GM20000 (cell line): Measurements from ENCODE around the gene MANSC1.

ENCODE experiments used
- DNase-seq: peaks from one replicate; pipeline ENCODE4 v3.0.0; 2012; ENCODE audit warnings: low spot score
- CTCF ChIP-seq: IDR thresholded peaks from 2 replicates; pipeline ENCODE4 v1.5.1; 2012; ENCODE audit warnings: mild to moderate bottlenecking, control low read depth; ENCODE audit errors: extremely low read depth, missing control alignments

Gene MANSC1

GRCh38 chr12:12364787-12365445, 14.9 kb upstream of the MANSC1 start:
- DNase-seq = no peak
- TF ChIP-seq CTCF = no peak

- TF ChIP-seq CTCF = no peak
- DNase-seq = no peak
These were observed 8.5 kb upstream of the MANSC1 start for GRCh38 chr12:12358528-12358927.

GRCh38 chr12:12357719-12358461, 7.8 kb upstream of the MANSC1 start:
- TF ChIP-seq CTCF = no peak
- DNase-seq = peak; percentile 47

GRCh38 chr12:12356896-12357718, 7.1 kb upstream of the MANSC1 start, which contains the start of gene BORCS5:
Gene BORCS5 (plus strand): TSS chr12:12357078. CDS start chr12:12357452, 374 bp downstream.
- TF ChIP-seq CTCF = no peak
- peak; percentile 96 for DNase-seq

- DNase-seq = no peak
- TF ChIP-seq CTCF = no peak
These were observed 6.4 kb upstream of the MANSC1 start for GRCh38 chr12:12356467-12356895.

GRCh38 chr12:12353807-12354206, 3.8 kb upstream of the MANSC1 start:
- DNase-seq = no peak
- no peak for TF ChIP-seq CTCF
